Skeletal muscle tissue (tissue), 4 donors: ENCODE results near the gene UTP3. TPM values are rescaled to one million over a fixed set of nuclear protein-coding genes. Genes with fewer than 3 reads are reported as not detected.

Experiments used
- H3K27ac ChIP-seq: one replicate; pipeline ENCODE4 v1.7.0; 2013; ENCODE audit warnings: mild to moderate bottlenecking, low read depth, low read length, inconsistent platforms
- H3K27me3 ChIP-seq, 3 donors: one replicate each; pipeline ENCODE4 v1.7.0; 2013; ENCODE audit warnings: low read length in 3 of 3; ENCODE audit not compliant: control insufficient read depth in 3 of 3, insufficient read depth in 3 of 3
- H3K36me3 ChIP-seq, 3 donors: one replicate each; pipeline ENCODE4 v1.7.0; 2013; ENCODE audit warnings: low read length in 3 of 3; ENCODE audit not compliant: control insufficient read depth in 3 of 3, insufficient read depth in 3 of 3
- H3K4me1 ChIP-seq, 3 donors: one replicate each; pipeline ENCODE4 v1.7.0; 2013; ENCODE audit warnings: low read length in 3 of 3, mild to moderate bottlenecking in 3 of 3; ENCODE audit not compliant: control insufficient read depth in 3 of 3, insufficient read depth in 3 of 3
- H3K4me3 ChIP-seq, 3 donors: one replicate each; pipeline ENCODE4 v1.7.0; 2013; ENCODE audit warnings: low read length in 3 of 3
- H3K9ac ChIP-seq, 3 donors: one replicate each; pipeline ENCODE4 v1.7.0; 2013; ENCODE audit warnings: low read length in 3 of 3, mild to moderate bottlenecking in 3 of 3, moderate library complexity in 2 of 3, low read depth in 1 of 3
- H3K9me3 ChIP-seq, 3 donors: one replicate each; pipeline ENCODE4 v1.7.0; 2013; ENCODE audit warnings: low read length in 3 of 3; ENCODE audit not compliant: control insufficient read depth in 3 of 3
- total RNA-seq: library from RNA; depleted of rRNA; stranded (reverse); fragments of >200 nt; gene quantifications from one replicate; pipeline ENCODE4 v1.2.3, GENCODE V29; 2014
- donor health status: Osteomylitis.

Gene UTP3
- total RNA-seq, 1 donor from 2014 or later = 13.6 TPM

DNA sequence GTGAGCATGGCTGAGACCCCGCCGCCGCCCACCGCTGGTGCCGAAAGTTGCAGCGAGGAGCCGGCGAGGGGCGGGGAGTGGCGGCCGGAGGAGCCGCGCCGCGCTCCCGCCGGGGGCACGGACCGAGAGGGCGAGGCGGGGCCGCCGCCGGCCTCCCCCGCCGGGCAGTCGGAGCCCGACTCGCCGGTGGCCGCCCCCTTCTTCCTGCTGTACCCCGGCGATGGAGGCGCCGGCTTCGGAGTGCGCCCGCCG is 16.5 kb downstream of the UTP3 start:
- peak overlapping the region; percentile 92 for H3K27ac ChIP-seq
- peak overlapping the region; percentile 83 to 88 (median 88) for H3K9ac ChIP-seq
- H3K36me3 ChIP-seq = no peaks in the 10 kb centered on the region
- H3K9me3 ChIP-seq = no peaks in the 10 kb centered on the region
- H3K4me3 ChIP-seq = peak overlapping the region; percentile 79 to 92 (median 85)
- H3K4me1 ChIP-seq = peaks cover 11 to 17% (median 11%) of the 10 kb centered on the region in 3 donors
- H3K27me3 ChIP-seq = no peaks in the 10 kb centered on the region

DNA sequence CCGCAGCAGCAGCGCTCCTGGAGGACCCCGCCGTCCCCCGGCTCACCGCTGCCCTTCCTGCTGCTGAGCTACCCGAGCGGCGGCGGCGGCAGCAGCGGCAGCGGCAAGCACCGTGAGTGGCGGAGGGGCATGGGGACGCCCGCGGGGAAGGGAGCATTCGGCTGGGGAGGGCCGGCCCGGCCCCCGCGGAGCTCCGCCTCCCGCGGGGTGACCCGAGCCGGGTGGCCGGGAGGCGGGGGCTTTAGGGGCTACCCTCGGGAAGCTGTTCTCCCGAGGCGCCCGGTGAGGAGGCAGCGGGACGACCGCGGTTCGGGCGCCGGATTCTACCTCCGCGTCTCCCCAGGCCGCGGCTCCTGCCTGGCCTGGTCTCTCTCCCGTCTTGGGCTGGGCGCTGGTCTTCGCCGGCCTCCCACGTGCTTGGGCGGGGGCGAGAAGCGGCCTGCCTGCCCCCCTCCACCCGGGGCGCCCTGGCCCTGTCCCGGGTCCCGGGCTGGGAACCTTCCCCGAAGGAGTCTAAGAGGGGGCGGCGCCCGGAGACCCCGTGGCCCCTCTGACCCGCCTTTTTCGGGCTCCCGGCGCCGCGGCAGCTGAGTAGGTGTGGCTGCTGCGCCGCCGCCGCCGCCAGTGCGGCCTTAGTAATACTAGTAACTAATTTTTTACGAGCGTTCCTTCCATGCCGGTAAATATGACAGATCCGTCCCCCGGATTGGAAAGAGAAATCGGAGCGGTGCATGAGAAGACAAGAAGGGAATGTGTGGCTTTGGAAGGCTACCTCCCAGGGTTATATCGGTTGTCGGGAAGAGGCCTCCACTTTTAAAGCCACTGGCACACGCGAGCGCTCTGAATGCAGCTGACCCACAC is 17.1 kb downstream of the UTP3 start:
- Histone ChIP-seq H3K9me3 (no peaks in the 10 kb centered on the region), H3K27ac (peak overlapping the region; percentile 92), H3K4me1 (peaks cover 11 to 17% (median 11%) of the 10 kb centered on the region in 3 donors), H3K4me3 (peak overlapping the region; percentile 79 to 92 (median 85)), H3K36me3 (no peaks in the 10 kb centered on the region), H3K27me3 (no peaks in the 10 kb centered on the region), H3K9ac (peak overlapping the region; percentile 83 to 88 (median 88))

DNA sequence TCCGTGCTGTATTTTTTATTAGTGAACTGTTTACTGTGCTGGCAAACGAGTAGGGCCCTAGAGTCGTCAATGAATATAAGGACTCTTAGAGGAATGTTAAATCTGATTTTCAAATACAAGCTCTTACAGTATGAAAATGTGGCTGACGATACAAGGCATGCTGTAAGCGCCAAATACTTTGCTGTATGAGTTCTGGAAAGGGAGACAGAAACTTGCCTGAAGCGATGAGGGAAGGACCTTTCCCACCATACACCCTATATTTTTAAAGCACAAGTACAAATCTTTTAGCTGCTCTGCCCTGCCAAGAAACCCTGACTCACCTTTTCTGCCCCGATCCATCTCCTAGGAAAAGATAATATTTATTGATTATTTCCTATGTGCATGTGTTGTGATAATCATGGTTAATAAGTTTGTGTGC is 17.7 kb downstream of the UTP3 start:
- no peaks in the 10 kb centered on the region for H3K36me3 ChIP-seq
- H3K27me3 ChIP-seq = no peaks in the 10 kb centered on the region
- peak overlapping the region; percentile 92 for H3K27ac ChIP-seq
- peaks cover 11 to 17% (median 11%) of the 10 kb centered on the region in 3 donors for H3K4me1 ChIP-seq
- peak overlapping the region; percentile 79 to 92 (median 85) for H3K4me3 ChIP-seq
- peak overlapping the region; percentile 83 to 88 (median 88) for H3K9ac ChIP-seq
- H3K9me3 ChIP-seq = no peaks in the 10 kb centered on the region

DNA sequence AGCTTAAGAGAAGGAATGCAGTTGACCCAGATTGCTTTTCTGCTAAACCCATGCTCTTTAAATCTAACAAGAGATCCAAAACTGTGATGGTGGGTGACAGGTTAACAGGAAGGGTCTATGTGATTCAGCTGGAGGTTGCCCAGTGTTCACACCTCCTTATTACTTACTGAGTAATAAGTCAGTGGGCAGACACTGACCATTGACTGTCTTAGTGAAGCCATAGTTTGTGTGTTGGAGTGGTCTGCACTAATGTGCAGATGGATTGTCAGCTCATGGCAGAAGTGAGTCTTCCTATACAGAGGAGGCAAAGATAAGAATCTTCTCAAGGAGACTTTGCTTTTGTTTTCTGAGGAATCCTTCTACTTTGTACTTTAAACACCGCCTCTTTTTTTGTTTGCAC is 18.2 kb downstream of the UTP3 start:
- no peaks in the 10 kb centered on the region for H3K36me3 ChIP-seq
- peak overlapping the region; percentile 92 for H3K27ac ChIP-seq
- peak overlapping the region; percentile 83 to 88 (median 88) for H3K9ac ChIP-seq
- peaks cover 11 to 17% (median 13%) of the 10 kb centered on the region in 3 donors for H3K4me1 ChIP-seq
- no peaks in the 10 kb centered on the region for H3K27me3 ChIP-seq
- no peaks in the 10 kb centered on the region for H3K9me3 ChIP-seq
- peak overlapping the region; percentile 79 to 92 (median 85) for H3K4me3 ChIP-seq

DNA sequence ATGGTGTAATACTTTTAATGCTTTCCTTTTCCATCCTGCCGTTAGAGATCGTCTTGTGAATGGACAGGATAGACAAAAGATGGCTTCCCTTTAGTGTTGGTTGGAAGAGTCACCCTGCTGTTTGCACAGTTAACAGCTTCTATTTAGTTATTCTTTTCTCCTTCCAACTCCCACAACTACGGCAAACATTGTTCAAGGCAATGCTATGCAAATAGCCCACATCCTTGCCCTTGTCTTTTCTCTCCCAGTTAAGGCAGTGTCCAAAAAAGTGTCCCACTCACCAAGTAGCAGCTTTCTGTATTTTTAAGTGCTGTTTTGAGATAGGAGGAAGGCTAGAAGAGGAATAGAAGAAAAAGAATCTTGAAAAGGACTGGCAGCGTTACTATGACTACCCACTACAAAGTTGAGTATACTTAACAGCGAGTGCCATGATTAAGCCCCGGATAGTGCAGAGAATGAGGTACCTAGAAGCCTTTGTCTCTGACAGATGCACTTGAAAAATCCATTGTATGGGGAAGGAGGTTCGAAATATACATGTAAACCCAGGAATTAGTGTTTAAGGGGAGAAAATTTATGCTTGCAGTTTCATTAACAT is 21.4 kb downstream of the UTP3 start:
- no peak overlapping the region for H3K9ac ChIP-seq
- peaks cover 11 to 34% (median 28%) of the 10 kb centered on the region in 3 donors for H3K4me1 ChIP-seq
- H3K27ac ChIP-seq = no peak overlapping the region
- H3K27me3 ChIP-seq = no peaks in the 10 kb centered on the region
- H3K36me3 ChIP-seq = no peaks in the 10 kb centered on the region
- H3K9me3 ChIP-seq = no peaks in the 10 kb centered on the region
- H3K4me3 ChIP-seq = no peak overlapping the region

DNA sequence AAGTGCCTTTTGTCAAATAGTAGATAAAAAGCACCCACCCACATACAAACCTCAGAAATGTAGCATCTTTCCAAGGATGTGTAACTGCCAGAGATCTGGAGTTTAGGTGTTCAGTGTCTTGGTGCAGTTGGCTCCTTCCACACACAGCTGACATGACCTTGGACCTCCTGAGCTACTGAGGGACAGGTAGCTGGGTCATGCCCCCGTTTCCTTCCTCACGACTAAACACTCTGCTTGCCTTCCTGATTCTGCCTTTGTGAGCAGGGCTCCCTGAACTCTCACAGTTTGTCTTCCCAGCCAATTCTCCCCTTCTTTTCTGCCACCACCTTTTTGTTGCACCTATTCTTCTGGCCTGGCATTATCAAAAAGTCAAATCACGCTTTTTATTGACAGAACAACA is 23.3 kb downstream of the UTP3 start:
- H3K4me3 ChIP-seq = no peak overlapping the region
- H3K27me3 ChIP-seq = no peaks in the 10 kb centered on the region
- no peaks in the 10 kb centered on the region for H3K36me3 ChIP-seq
- no peaks in the 10 kb centered on the region for H3K9me3 ChIP-seq
- peaks cover 6 to 35% (median 25%) of the 10 kb centered on the region in 3 donors for H3K4me1 ChIP-seq
- no peak overlapping the region for H3K9ac ChIP-seq
- H3K27ac ChIP-seq = no peak overlapping the region

DNA sequence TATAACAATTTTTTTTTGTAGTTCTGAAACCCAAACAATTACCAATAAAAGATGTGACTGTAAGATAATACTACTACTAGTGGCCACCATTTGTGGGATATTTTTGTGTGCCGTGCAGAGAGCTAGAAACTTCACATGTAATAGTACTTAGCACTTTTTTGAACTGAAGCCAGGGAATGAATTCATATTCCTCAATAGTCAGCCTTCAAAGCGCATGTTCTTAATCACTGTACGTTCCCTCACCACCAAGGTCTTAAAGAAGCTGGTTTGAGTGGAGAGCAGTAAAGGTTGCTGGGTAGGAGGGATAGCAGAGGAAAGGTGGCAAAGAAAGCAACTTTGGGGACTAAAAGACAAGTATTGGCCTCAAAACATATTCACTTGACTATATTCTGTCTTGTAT is 23.8 kb downstream of the UTP3 start:
- no peak overlapping the region for H3K9ac ChIP-seq
- no peaks in the 10 kb centered on the region for H3K27me3 ChIP-seq
- no peak overlapping the region for H3K4me3 ChIP-seq
- H3K9me3 ChIP-seq = no peaks in the 10 kb centered on the region
- no peaks in the 10 kb centered on the region for H3K36me3 ChIP-seq
- no peak overlapping the region for H3K27ac ChIP-seq
- H3K4me1 ChIP-seq = peaks cover under 1 to 31% (median 19%) of the 10 kb centered on the region in 3 donors

DNA sequence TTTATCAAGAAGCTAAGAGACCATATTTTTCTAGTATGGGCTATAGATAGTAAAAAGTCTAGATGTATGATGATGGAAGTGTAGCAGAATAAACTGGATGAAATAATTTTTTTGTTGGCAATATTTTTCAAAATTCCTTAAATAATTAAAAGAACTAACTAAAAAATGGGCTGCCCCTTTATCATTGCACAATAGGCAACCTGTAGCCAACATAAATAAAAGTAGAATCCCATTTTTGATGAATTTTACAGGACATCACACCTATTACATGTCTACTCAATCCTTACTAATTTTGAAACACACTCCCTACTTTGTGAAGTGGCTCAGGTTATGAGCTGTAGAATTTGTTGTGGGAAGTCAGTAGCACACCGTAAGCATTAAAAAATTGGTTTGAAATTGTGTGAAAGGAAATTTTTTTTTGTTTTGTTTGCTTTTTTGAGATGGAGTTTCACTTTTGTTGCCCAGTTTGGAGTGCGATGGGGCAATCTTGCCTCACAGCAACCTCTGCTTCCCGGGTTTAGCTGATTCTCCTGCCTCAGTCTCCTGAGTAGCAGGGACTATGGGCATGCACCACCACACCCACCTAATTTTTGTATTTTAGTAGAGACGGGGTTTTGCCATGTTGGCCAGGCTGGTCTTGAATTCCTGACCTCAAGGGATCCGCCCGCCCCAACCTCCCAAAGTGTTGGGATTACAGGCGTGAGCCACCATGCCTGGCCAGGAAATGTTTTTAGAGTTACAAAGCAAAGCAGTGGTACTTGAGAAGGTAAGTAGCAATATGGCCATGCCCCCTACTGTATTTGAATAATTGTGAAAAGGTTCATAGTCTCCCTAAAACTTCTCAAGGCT is 24.5 kb downstream of the UTP3 start:
- Histone ChIP-seq H3K27ac (no peak overlapping the region), H3K4me3 (no peak overlapping the region), H3K4me1 (peaks cover 0 to 29% (median 17%) of the 10 kb centered on the region in 3 donors), H3K9ac (no peak overlapping the region), H3K36me3 (no peaks in the 10 kb centered on the region), H3K9me3 (no peaks in the 10 kb centered on the region), H3K27me3 (no peaks in the 10 kb centered on the region)

DNA sequence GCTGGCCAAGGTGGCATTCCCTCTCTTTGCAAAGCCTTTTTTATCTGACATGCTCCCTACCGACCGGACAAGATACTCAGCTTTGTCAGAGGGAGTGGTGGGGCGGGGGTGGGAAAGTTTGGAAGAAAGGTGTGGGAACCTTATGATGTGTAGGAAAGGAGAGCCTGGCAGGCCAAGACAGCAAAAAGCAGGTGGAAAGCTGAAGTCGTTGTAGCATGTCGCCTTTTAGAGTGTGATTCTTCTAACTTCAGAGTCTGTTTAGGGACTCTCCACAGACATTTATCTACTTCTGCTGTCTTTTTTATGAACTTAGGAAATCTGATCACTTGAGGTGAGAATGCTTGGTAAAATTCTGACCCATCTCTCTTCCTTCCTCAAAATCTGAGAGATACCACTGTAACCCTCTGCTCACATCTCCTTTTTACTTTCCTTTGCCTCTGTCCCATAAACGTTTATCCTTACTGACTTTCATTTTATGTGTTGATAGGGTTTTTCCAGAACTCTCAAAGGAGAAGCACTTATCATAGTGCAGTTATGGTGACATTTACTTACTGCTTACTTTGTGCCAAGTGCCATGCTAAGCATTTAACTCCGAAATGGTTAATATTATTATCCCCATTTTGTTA is 25.2 kb downstream of the UTP3 start:
- Histone ChIP-seq H3K9ac (no peak overlapping the region), H3K4me1 (peaks cover 0 to 29% (median 17%) of the 10 kb centered on the region in 3 donors), H3K36me3 (no peaks in the 10 kb centered on the region), H3K9me3 (no peaks in the 10 kb centered on the region), H3K27ac (peak overlapping the region; percentile 26), H3K27me3 (no peaks in the 10 kb centered on the region), H3K4me3 (no peak overlapping the region)
